ENCODE data around the gene SNAI1. TPM values are rescaled to one million over a fixed set of nuclear protein-coding genes. Genes with fewer than 3 reads are reported as not detected.

SNAI1 gene
- total and polyA plus RNA-seq, 2 donors (not counting 1 experiment from before 2014, with no cell fraction given): 4.3 to 4.9 TPM

- H4K20me1 ChIP-seq (ENCODE audit: control insufficient read depth, insufficient read depth, low read length, poor library complexity, severe bottlenecking): no peaks in the 10 kb centered on the region
- no peak overlapping the region for H3K9ac ChIP-seq (ENCODE audit: low read length)
- H3K27ac ChIP-seq (ENCODE audit: low read length in 2 of 2): no peak overlapping the region
- Mint-ChIP-seq H3K27me3 (peaks cover 15% of the 10 kb centered on the region), H3K4me1 (peaks cover 23% of the 10 kb centered on the region), H3K4me3 (no peak overlapping the region), H3K9me3 (ENCODE audit: insufficient read depth) (no peaks in the 10 kb centered on the region), H3K27ac (no peak overlapping the region)
- ATAC-seq (ENCODE audit: low read depth) (no peak), DNase-seq (no peak)
- H3K4me1 ChIP-seq (ENCODE audit: control insufficient read depth in 2 of 2, insufficient read depth in 2 of 2, low read length in 2 of 2): peaks cover 8 to 16% of the 10 kb centered on the region in 2 donors
- TF ChIP-seq CTCF (IDR thresholded peaks at IDR 0.05) (no peak), EZH2 (IDR thresholded peaks at IDR 0.05; ENCODE audit: borderline replicate concordance, insufficient read depth, low read depth, low read length, poor library complexity, severe bottlenecking) (no peak)
- H3K79me2 ChIP-seq (ENCODE audit: control insufficient read depth, insufficient read depth, low read length): no peaks in the 10 kb centered on the region
- H2AFZ ChIP-seq (ENCODE audit: insufficient read depth, low read depth, low read length, poor library complexity, severe bottlenecking): no peak overlapping the region
- intact Hi-C loops (cut with micrococcal nuclease): no loop called here
- 75% methylated on average over 9 of the region's 9 CpGs for WGBS (ENCODE audit: insufficient coverage)
- CTCF ChIA-PET: interaction anchor here (0.7 kb wide), 1 partner anchor 18 kb away, joined by 5 read pairs; no protein-coding TSS in a partner anchor
- no peak overlapping the region for H3K4me3 ChIP-seq (ENCODE audit: control extremely low read depth in 1 of 5, extremely low read depth in 1 of 5, insufficient read depth in 1 of 5, low read depth in 2 of 5, low read length in 4 of 5)
- no peaks in the 10 kb centered on the region for H3K9me3 ChIP-seq (ENCODE audit: control extremely low read depth in 1 of 3, control insufficient read depth in 2 of 3, insufficient read depth in 1 of 3, low read length in 2 of 3)
- no peaks in the 10 kb centered on the region for H3K36me3 ChIP-seq (replicated peaks in 1 of 2; ENCODE audit: control extremely low read depth in 1 of 2, control insufficient read depth in 1 of 2, extremely low read depth in 1 of 2, insufficient read depth in 2 of 2, low read length in 1 of 2)
- H3K27me3 ChIP-seq (replicated peaks in 1 of 4; ENCODE audit: control extremely low read depth in 1 of 4, control insufficient read depth in 3 of 4, insufficient read depth in 4 of 4, low read length in 3 of 4): peaks cover 0 to 5% (median 0%) of the 10 kb centered on the region in 4 experiments
- POLR2A ChIA-PET: interaction anchor here (0.5 to 0.7 kb wide), 2 partner anchors 17 to 20 kb away, joined by 3 to 7 read pairs; no protein-coding TSS in a partner anchor
- no peak overlapping the region for H3K4me2 ChIP-seq (replicated peaks; ENCODE audit: low read depth, low read length, poor library complexity, severe bottlenecking)
Measured at GRCh38 chr20:50001784-50002311, 19.1 kb downstream of the SNAI1 start.

- TF ChIP-seq EZH2 (IDR thresholded peaks at IDR 0.05; ENCODE audit: borderline replicate concordance, insufficient read depth, low read depth, low read length, poor library complexity, severe bottlenecking): no peak
- no peak for TF ChIP-seq CTCF (IDR thresholded peaks at IDR 0.05)
- H3K79me2 ChIP-seq (ENCODE audit: control insufficient read depth, insufficient read depth, low read length): no peaks in the 10 kb centered on the region
- ChIA-PET POLR2A (no interaction called here), CTCF (no interaction called here)
- ATAC-seq (ENCODE audit: low read depth) (no peak), DNase-seq (no peak)
- peaks cover 8 to 16% of the 10 kb centered on the region in 2 donors for H3K4me1 ChIP-seq (ENCODE audit: control insufficient read depth in 2 of 2, insufficient read depth in 2 of 2, low read length in 2 of 2)
- no peaks in the 10 kb centered on the region for H3K9me3 ChIP-seq (ENCODE audit: control extremely low read depth in 1 of 3, control insufficient read depth in 2 of 3, insufficient read depth in 1 of 3, low read length in 2 of 3)
- no peak overlapping the region for H2AFZ ChIP-seq (ENCODE audit: insufficient read depth, low read depth, low read length, poor library complexity, severe bottlenecking)
- peaks cover 0 to 13% (median 0%) of the 10 kb centered on the region in 4 experiments for H3K27me3 ChIP-seq (replicated peaks in 1 of 4; ENCODE audit: control extremely low read depth in 1 of 4, control insufficient read depth in 3 of 4, insufficient read depth in 4 of 4, low read length in 3 of 4)
- intact Hi-C loops (cut with micrococcal nuclease): no loop called here
- no peak overlapping the region for H3K27ac ChIP-seq (ENCODE audit: low read length in 2 of 2)
- Mint-ChIP-seq H3K27ac (no peak overlapping the region), H3K4me1 (peaks cover 20% of the 10 kb centered on the region), H3K27me3 (peaks cover 20% of the 10 kb centered on the region), H3K4me3 (no peak overlapping the region), H3K9me3 (ENCODE audit: insufficient read depth) (no peaks in the 10 kb centered on the region)
- no peaks in the 10 kb centered on the region for H3K36me3 ChIP-seq (replicated peaks in 1 of 2; ENCODE audit: control extremely low read depth in 1 of 2, control insufficient read depth in 1 of 2, extremely low read depth in 1 of 2, insufficient read depth in 2 of 2, low read length in 1 of 2)
- no peaks in the 10 kb centered on the region for H4K20me1 ChIP-seq (ENCODE audit: control insufficient read depth, insufficient read depth, low read length, poor library complexity, severe bottlenecking)
- WGBS (ENCODE audit: insufficient coverage): 0% methylated on average over 1 of the region's 4 CpGs
- H3K4me3 ChIP-seq (ENCODE audit: control extremely low read depth in 1 of 5, extremely low read depth in 1 of 5, insufficient read depth in 1 of 5, low read depth in 2 of 5, low read length in 4 of 5): no peak overlapping the region
- H3K9ac ChIP-seq (ENCODE audit: low read length): no peak overlapping the region
- no peak overlapping the region for H3K4me2 ChIP-seq (replicated peaks; ENCODE audit: low read depth, low read length, poor library complexity, severe bottlenecking)
Measured at GRCh38 chr20:50003253-50003656, 20.5 kb downstream of the SNAI1 start.

Measured in B cell (primary cell).